ENCODE results near the gene MYOC.
"Not testable (repeated sequence)": the region's sequence is repeated elsewhere in the genome, so short reads cannot be mapped to it uniquely, and the experiment has no call there.

MYOC gene

DNA sequence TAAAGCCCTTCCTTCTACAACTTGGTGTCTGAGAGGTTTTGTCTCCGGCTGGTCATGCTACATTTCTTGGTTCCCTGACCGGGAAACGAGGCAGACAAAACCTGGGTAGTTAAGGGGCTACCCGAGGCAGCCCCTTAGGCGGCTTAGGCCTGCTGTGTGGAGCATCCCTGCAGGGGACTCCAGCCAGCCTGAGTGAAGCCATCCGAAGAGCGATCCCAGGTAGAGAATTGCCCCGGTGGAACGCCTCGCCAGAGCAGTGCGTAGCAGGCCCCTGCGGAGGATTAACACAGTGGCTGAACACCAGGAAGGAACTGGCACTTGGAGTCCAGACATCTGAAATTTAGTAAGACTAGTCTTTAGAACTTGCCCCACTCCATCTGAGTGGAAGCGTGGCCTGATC is 51.6 kb downstream of the MYOC start:
- no peak overlapping the region for H3K4me3 ChIP-seq (ENCODE audit: low read depth, low read length)
- no peak for TF ChIP-seq CTCF (IDR thresholded peaks at IDR 0.05; ENCODE audit: low read depth, low read length)

GRCh38 chr1:171600310-171600709 is 52.2 kb downstream of the MYOC start:
- not testable (repeated sequence) for H3K4me3 ChIP-seq (ENCODE audit: low read depth, low read length)

DNA sequence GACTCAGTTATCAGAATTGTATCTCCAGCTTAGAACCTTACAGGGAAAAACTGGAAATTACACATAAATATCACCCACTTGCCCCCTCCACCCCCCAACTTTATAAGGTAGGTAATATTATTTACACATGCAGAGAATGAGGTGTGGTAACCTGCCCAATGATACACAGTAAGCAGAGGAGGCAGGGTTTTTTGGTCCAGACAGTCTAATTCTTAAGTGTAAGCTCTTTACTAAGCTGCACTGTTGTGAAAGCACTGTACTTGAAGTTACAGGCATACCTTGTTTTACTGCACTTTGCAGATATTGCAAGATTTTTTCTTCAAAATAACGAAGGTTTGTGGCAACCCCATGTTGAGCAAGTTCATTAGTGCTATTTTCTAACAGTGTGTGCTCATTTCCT is 55.3 kb downstream of the MYOC start:
- TF ChIP-seq CTCF (IDR thresholded peaks at IDR 0.05; ENCODE audit: low read depth, low read length): no peak
- H3K4me3 ChIP-seq (ENCODE audit: low read depth, low read length): no peak overlapping the region

- TF ChIP-seq CTCF (IDR thresholded peaks at IDR 0.05; ENCODE audit: low read depth, low read length): no peak
- no peak overlapping the region for H3K4me3 ChIP-seq (ENCODE audit: low read depth, low read length)
Measured at GRCh38 chr1:171596705-171597104, 55.8 kb downstream of the MYOC start.

GRCh38 chr1:171596119-171596518 is 56.4 kb downstream of the MYOC start:
- H3K4me3 ChIP-seq (ENCODE audit: low read depth, low read length): no peak overlapping the region
- TF ChIP-seq CTCF (IDR thresholded peaks at IDR 0.05; ENCODE audit: low read depth, low read length): no peak

GRCh38 chr1:171595324-171595723 is 57.2 kb downstream of the MYOC start:
- TF ChIP-seq CTCF (IDR thresholded peaks at IDR 0.05; ENCODE audit: low read depth, low read length): no peak
- H3K4me3 ChIP-seq (ENCODE audit: low read depth, low read length): no peak overlapping the region

GRCh38 chr1:171590022-171590421 is 62.5 kb downstream of the MYOC start:
- TF ChIP-seq CTCF (IDR thresholded peaks at IDR 0.05; ENCODE audit: low read depth, low read length): no peak
- no peak overlapping the region for H3K4me3 ChIP-seq (ENCODE audit: low read depth, low read length)

GRCh38 chr1:171588230-171588629 is 64.3 kb downstream of the MYOC start:
- H3K4me3 ChIP-seq (ENCODE audit: low read depth, low read length): no peak overlapping the region
- no peak for TF ChIP-seq CTCF (IDR thresholded peaks at IDR 0.05; ENCODE audit: low read depth, low read length)

Measured in WI38 (cell line).